PC-9 (cell line): Measurements from ENCODE around the gene CORIN.

Experiments used
- EZH2 ChIP-seq: fragments of 200-600 bp; sonication (generic); IDR thresholded peaks from 2 replicates; pipeline ENCODE4 v1.8.0; 2017; ENCODE audit warnings: antibody characterized with exemption, low read depth
- TF ChIP-seq, protein P1 (sequence below): fragments of 200-600 bp; sonication (generic); conservative IDR thresholded peaks from 2 replicates; pipeline ENCODE4 v1.6.1; 2017; ENCODE audit warnings: mixed run types, antibody characterized with exemption, mild to moderate bottlenecking, moderate library complexity

DNA sequence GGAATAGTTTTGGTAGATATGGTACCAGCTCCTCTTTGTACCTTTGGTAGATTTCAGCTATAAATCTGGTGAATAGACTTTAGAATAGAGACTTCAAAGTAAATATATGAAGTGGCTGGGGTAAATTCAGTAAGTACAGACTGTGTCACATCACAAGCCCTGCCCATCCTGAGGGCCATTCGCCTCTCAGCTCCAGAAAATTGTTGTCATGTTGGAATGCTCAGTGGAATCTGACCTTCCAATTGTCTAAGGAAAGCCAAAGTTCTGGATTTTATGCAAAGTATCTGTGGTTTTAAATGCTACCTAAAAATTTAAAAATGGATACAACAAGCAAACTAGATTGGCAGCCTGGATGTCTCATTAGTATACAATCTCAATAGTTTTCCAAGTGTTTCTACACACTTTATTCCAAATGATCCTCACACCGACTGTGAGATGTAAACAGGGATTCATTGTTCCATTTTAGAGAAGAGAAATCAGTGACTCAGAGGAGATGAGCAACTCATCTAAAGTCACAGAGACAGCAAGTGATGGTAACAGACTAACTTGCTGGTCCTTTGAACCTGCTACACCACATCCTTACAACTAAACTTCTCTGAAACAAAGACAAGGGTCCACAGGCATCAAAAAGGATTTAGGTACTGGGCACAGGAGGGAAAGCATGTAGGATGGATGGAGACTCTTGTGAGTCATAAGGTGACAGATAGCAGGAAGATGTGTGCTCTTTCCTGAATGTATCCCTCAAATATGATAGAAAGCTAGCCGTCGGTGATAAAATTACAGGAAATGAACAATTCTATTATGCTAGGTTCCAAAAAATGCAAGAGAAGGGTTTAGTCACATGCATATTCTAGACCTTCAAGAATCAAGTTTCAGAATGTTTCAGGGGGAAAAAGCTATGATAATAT lies 225.5 kb downstream of the CORIN start:
- TF ChIP-seq EZH2: no peak
- TF ChIP-seq, protein P1, sequence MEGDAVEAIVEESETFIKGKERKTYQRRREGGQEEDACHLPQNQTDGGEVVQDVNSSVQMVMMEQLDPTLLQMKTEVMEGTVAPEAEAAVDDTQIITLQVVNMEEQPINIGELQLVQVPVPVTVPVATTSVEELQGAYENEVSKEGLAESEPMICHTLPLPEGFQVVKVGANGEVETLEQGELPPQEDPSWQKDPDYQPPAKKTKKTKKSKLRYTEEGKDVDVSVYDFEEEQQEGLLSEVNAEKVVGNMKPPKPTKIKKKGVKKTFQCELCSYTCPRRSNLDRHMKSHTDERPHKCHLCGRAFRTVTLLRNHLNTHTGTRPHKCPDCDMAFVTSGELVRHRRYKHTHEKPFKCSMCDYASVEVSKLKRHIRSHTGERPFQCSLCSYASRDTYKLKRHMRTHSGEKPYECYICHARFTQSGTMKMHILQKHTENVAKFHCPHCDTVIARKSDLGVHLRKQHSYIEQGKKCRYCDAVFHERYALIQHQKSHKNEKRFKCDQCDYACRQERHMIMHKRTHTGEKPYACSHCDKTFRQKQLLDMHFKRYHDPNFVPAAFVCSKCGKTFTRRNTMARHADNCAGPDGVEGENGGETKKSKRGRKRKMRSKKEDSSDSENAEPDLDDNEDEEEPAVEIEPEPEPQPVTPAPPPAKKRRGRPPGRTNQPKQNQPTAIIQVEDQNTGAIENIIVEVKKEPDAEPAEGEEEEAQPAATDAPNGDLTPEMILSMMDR: no peak
